ENCODE results near the gene PDCL3. TPM values are rescaled to one million over a fixed set of nuclear protein-coding genes. Genes with fewer than 3 reads are reported as not detected.

Gene PDCL3
- total RNA-seq, 1 donor from 2014 or later, result 14.2 TPM

GRCh38 chr2:100611079-100612029 lies 48.6 kb downstream of the PDCL3 start:
- no peak for DNase-seq (ENCODE audit: low spot score)

DNA sequence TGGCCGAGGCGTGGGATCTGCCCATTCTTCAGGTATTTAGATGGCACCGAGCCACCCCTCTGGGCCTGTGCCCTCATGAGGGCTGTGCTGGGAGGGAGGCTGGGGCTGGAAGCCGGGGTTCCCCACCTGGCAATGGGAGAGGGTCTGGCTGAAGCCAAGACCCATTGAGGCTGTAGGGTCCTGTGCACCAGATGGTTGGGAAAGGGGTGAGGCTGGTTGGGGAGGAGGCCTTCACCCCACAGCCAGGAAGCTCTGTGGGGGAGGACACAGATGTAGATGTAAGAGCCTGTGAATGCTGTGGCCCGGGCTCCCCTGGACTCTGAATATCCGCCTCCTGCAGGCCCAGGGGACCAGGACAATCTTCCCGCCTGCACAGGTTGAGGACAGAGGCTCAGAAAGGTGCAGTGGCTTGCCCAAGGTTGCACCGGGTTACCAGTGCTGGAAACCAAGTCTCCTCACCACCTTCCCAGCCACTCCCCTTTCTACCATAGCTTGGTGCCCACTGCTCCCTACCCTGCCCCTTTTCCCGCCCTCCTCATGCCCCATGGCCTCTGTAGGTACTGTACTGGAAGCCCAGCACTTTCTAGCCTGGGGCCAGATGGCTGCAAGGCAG lies 49.7 kb downstream of the PDCL3 start:
- no peak for DNase-seq (ENCODE audit: low spot score)

DNA sequence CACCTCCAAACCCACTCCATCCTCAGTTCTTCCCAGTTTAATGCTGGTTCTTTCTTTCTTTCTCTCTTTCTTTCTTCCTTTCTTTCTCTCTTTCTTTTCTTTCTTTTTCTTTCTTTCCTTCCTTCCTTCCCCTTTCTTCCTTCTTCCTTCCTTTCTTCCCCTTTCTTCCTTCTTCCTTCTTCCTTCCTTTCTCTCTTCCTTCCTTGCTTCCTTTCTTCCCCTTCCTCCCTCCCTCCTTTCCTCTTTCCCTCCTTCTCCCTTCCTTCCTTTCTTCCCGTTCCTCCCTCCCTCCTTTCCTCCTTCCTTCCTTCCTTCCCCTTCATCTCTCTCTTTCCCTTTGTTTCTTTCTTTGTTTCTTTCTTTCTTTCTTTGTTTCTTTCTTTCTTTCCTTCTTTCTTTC lies 50.9 kb downstream of the PDCL3 start:
- DNase-seq (ENCODE audit: low spot score), result no peak

- DNase-seq (ENCODE audit: low spot score), result no peak
Measured at GRCh38 chr2:100614455-100615000, 51.7 kb downstream of the PDCL3 start.

DNA sequence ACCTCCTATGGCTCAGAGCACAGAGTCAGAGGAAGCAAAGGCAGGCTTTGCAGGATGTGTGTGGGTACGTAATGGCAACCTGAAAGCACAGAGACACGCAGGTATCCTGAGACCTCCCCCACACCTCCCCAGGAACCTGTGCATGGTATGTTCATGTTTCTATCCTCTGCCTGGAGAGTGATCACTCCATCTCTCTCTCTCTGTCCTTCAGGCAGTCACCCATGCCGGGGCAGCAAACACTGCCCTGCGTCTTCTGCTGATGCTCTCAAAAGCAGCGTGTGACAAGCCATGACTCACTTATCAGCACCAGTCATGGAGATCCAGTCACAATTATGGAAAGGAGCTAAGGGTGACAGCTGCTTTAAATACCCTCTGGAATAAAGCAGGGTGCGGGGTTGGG lies 52.7 kb downstream of the PDCL3 start:
- DNase-seq (ENCODE audit: low spot score), result no peak

- no peak for DNase-seq (ENCODE audit: low spot score)
Measured at GRCh38 chr2:100615886-100616285, 53.1 kb downstream of the PDCL3 start.

DNA sequence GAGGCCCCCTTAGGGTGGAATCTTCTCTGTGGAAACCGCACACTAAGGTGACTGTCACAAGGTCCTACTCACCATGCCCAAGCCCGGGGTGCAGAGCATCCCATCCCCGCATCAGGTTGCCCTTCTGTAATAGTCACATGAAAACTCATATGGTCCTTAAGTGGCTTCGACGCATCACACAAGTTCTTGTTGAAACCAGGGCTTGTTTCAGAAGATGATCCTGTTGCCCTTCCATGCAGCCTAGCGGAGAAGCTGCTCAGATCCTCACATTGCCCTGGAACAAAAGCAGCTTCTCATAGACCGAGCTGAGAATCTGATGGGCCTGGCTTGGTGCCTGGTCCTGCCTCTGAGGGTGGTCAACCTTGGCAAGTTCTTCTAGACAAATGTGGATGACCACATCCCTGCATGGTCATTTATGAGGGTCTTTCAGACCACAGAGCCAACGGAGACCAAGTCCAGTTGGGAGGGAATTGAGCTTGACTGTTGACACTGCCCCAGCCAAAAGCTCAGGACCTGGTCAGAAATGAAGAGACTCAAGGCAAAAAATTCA lies 54.1 kb downstream of the PDCL3 start:
- no peak for DNase-seq (ENCODE audit: low spot score)

DNA sequence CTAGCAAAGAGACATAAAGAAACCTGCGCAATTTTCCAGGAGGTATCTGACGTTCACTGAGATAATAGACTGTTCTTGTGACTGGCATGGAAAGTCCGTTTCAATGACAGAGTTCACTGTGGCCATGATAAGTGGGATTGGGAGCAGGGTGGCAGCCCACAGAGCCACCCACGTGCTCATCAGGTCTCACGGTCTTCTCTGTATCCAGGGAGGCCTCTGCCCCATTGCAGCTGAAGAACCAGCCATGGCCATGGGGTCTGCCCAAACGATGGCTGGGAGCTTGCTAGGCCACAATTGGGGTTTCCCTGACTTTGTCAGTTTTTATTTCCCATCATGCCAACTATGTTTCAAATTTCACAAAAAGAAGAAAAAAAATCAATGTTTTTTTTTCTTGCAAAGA lies 57.2 kb downstream of the PDCL3 start:
- no peak for DNase-seq (ENCODE audit: low spot score)

DNA sequence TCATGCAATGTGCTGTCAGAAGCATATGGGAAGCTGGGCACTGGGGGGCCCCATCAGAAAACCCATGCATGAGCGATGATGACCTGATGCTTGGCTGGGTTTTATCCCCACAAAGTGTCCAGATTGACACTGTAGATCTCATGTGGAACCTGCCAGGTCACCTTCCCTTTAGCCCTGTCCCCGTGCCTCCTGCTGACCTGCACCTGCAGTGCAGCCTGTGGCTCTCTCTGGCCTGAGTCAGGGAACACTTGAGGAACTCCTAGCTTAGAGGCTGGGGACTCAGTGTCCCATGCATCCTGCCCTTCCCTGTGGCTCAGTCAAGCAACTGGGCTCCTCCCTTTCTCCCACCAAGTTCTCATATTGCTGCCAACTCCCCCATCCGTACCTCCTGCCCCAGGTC lies 57.7 kb downstream of the PDCL3 start:
- DNase-seq (ENCODE audit: low spot score), result no peak

- no peak for DNase-seq (ENCODE audit: low spot score)
Measured at GRCh38 chr2:100621371-100621951, 58.7 kb downstream of the PDCL3 start.

DNA sequence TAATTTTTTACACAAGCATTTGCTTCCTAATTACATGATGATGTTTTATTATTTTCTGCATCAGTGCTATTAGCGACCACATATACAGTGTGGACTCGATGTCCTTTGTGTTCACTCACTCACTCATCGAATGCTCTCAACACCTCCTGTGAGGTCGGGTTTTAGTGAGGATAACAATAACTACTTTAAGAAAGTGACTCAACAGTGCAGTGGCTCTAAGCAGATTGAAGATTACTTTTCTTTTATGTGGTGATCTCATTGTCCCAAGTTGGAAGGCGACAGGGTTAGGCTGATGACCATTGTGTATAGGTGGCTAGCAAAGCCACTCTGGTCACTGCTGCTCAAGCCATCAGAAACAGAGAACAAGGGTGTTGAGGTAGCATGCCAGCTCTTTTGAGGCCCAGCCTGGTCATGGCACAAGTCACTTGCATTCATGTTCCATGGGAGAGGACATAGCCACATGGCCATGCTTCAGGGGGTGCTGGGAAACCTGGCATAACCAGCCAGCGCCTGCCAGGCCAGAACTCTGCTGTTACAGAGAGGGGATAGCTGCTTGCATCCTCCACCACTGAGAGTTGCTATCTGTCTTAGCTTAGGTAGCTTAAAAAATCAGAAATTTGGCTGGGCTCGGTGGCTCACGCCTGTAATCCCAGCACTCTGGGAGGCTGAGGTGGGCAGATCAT lies 60.4 kb downstream of the PDCL3 start:
- DNase-seq (ENCODE audit: low spot score), result no peak

- DNase-seq (ENCODE audit: low spot score), result no peak
Measured at GRCh38 chr2:100623930-100624329, 61.1 kb downstream of the PDCL3 start.

DNA sequence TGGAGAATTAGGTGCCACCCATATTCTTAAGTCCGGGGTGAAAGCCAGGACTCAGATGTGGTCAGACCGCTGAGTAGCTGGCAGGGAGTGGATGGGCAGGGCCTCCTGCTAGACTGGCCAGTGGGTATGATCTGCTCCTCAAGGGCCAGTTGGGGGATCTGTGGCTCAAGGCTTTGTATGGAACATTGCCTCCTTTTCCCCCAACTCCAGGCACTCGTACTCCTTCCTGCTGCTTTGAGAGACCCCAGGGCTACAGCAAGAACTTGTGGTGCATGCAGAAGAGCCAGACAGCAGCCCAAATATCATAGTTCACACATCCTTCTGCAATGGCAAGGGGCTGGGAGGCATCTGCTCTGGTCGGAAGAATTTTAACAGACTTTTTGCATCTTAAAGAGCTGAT lies 61.7 kb downstream of the PDCL3 start:
- DNase-seq (ENCODE audit: low spot score), result no peak

DNA sequence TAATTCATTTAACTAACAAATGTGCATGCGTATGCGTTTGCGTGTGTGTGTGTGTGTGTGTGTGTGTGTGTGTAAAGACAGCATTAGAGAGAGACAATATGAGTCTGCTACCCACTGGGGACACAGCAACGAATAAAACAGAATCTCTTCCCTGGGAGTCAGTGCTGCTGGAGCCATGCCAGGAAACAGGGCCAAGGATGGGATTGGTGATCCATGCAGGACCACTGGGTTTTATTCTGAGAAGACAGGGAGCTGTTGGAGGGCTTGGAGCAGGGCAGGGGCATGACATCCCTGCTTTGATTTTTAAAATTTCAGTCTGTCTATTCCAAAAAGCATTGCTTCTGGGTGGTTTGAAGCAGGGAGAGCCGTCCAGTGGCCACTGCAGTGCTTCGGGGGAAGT lies 62.9 kb downstream of the PDCL3 start:
- DNase-seq (ENCODE audit: low spot score), result no peak

Other genes starting within 250 kb of the PDCL3 start
- 3.4 TPM for gene LONRF2, start 240.5 kb upstream of the PDCL3 start, total RNA-seq (ENCODE audit: insufficient read depth, low replicate concordance)
- 10.1 TPM for gene CHST10, start 145.3 kb upstream of the PDCL3 start, total RNA-seq (ENCODE audit: insufficient read depth, low replicate concordance)
- gene NMS, start 92.5 kb upstream of the PDCL3 start, total RNA-seq (ENCODE audit: insufficient read depth, low replicate concordance), result not detected